Small intestine (tissue), 7 donors: Measurements from ENCODE around the gene AFG1L. TPM values are rescaled to one million over a fixed set of nuclear protein-coding genes. Genes with fewer than 3 reads are reported as not detected.
"Not testable (repeated sequence)": the region's sequence is repeated elsewhere in the genome, so short reads cannot be mapped to it uniquely, and the experiment has no call there.

Experiments used
- DNase-seq, 2 donors: peaks; one replicate each; pipeline versions ENCODE4 v3.0.0 to v3.0.0-alpha.2; 2013
- FAIRE-seq: peaks from 2 replicates; lab custom pipeline; 2012; peaks lifted over from hg19 to GRCh38; lab: Jason Lieb, UNC
- H3K27ac ChIP-seq, 3 donors: one replicate each; pipeline ENCODE4 v1.5.1; 2013; ENCODE audit warnings: low read length in 2 of 3, mild to moderate bottlenecking in 2 of 3, control low read depth in 1 of 3, inconsistent platforms in 1 of 3, low read depth in 1 of 3, moderate library complexity in 1 of 3
- H3K27me3 ChIP-seq, 3 donors: one replicate each; pipeline ENCODE4 v1.6.1; 2013; ENCODE audit warnings: low read length in 3 of 3, inconsistent platforms in 1 of 3; ENCODE audit not compliant: control insufficient read depth in 3 of 3, insufficient read depth in 3 of 3
- H3K36me3 ChIP-seq, 3 donors: one replicate each; pipeline ENCODE4 v1.6.1; 2013; ENCODE audit warnings: low read length in 3 of 3, inconsistent platforms in 1 of 3, low read depth in 1 of 3, mild to moderate bottlenecking in 1 of 3, moderate library complexity in 1 of 3; ENCODE audit not compliant: control insufficient read depth in 3 of 3, insufficient read depth in 2 of 3
- H3K4me1 ChIP-seq, 3 donors: one replicate each; pipeline ENCODE4 v1.6.1; 2013; ENCODE audit warnings: low read length in 2 of 3, inconsistent platforms in 1 of 3, low read depth in 1 of 3, mild to moderate bottlenecking in 1 of 3, moderate library complexity in 1 of 3; ENCODE audit not compliant: control insufficient read depth in 3 of 3, insufficient read depth in 2 of 3
- H3K4me3 ChIP-seq, 3 donors: one replicate each; pipeline ENCODE4 v1.5.1; 2013; ENCODE audit warnings: low read length in 3 of 3, control low read depth in 1 of 3, inconsistent platforms in 1 of 3, low read depth in 1 of 3, mild to moderate bottlenecking in 1 of 3, moderate library complexity in 1 of 3
- H3K9me3 ChIP-seq, 2 donors: one replicate each; pipeline ENCODE4 v1.6.1; 2013; ENCODE audit warnings: low read depth in 1 of 2, low read length in 1 of 2; ENCODE audit not compliant: control insufficient read depth in 2 of 2, insufficient read depth in 1 of 2
- WGBS, 3 donors: extraction: QIAGEN DNeasy Blood & Tissue Kit; methylation state at CpG; one replicate each; pipeline ENCODE4 v1.1.7; 2013; 5-methylcytosine and 5-hydroxymethylcytosine counted together
- polyA plus RNA-seq, 4 donors: library from polyadenylated mRNA; stranded (reverse) in 3 of 4; unstranded in 1 of 4; fragments of 200-250 nt in 3 of 4; fragments of 120-200 nt in 1 of 4; gene quantifications; one replicate each; pipeline versions ENCODE4 v1.2.1 to v1.2.3, GENCODE V29; 2013
- donor health status: healthy with polysubstance abuse.
- donor health status: control.
- donor health status: control.
- donor health status: Bipolar disorder and iron deficiency.
- donor health status: healthy.

AFG1L gene
- polyA plus RNA-seq, 4 donors: 2.2 to 10.8 (median 3.5) TPM

GRCh38 chr6:108446629-108447150 is 151.8 kb downstream of the AFG1L start:
- Histone ChIP-seq H3K27ac (no peak overlapping the region), H3K4me3 (no peak overlapping the region), H3K27me3 (no peaks in the 10 kb centered on the region), H3K9me3 (no peaks in the 10 kb centered on the region), H3K4me1 (peaks cover 0 to under 1% (median 0%) of the 10 kb centered on the region in 3 donors), H3K36me3 (no peaks in the 10 kb centered on the region)
- 89 to 96% (median 93%) methylated on average over 3 of the region's 3 CpGs for WGBS, 3 donors
- FAIRE-seq (no peak), DNase-seq (no peak)

GRCh38 chr6:108448481-108448880 is 153.6 kb downstream of the AFG1L start:
- WGBS, 3 donors: 90 to 98% (median 91%) methylated on average over 1 of the region's 1 CpG
- FAIRE-seq: no peak

GRCh38 chr6:108449717-108450116 is 154.9 kb downstream of the AFG1L start:
- H3K27ac ChIP-seq, H3K27me3 ChIP-seq, H3K9me3 ChIP-seq, FAIRE-seq, H3K4me3 ChIP-seq, H3K36me3 ChIP-seq, DNase-seq: not testable (repeated sequence)
- no CpG with 5 or more reads among the region's 1 CpG for WGBS, 3 donors
- peaks cover 0 to 23% (median 0%) of the 10 kb centered on the region in 3 donors for H3K4me1 ChIP-seq

More at GRCh38 chr6:108448481-108448880, 153.6 kb downstream of the AFG1L start:
- no peak overlapping the region for H3K27ac ChIP-seq
- H3K36me3 ChIP-seq: no peaks in the 10 kb centered on the region
- H3K4me1 ChIP-seq: peaks cover 0 to 15% (median 0%) of the 10 kb centered on the region in 3 donors
- no peak overlapping the region for H3K4me3 ChIP-seq
- no peaks in the 10 kb centered on the region for H3K27me3 ChIP-seq
- H3K9me3 ChIP-seq: no peaks in the 10 kb centered on the region
- no peak for DNase-seq

- Histone ChIP-seq H3K4me3 (no peak overlapping the region), H3K27me3 (no peaks in the 10 kb centered on the region), H3K4me1 (peaks cover 0 to 23% (median 0%) of the 10 kb centered on the region in 3 donors), H3K36me3 (no peaks in the 10 kb centered on the region), H3K27ac (no peak overlapping the region), H3K9me3 (no peaks in the 10 kb centered on the region)
- DNase-seq (peak; percentile 30 to 40), FAIRE-seq (no peak)
- 64 to 88% (median 74%) methylated on average over 8 of the region's 8 CpGs for WGBS, 3 donors
Measured at GRCh38 chr6:108451816-108452215, 157.0 kb downstream of the AFG1L start.

- H3K4me1 ChIP-seq: peaks cover 0 to 23% (median 0%) of the 10 kb centered on the region in 3 donors
- FAIRE-seq (no peak), DNase-seq (peak in 1 of 2 donors; percentile 34)
- H3K9me3 ChIP-seq: no peaks in the 10 kb centered on the region
- 79 to 92% (median 92%) methylated on average over 4 of the region's 4 CpGs for WGBS, 3 donors
- no peak overlapping the region for H3K4me3 ChIP-seq
- peak overlapping the region in 2 of 3 donors; percentile 33 to 62 for H3K27ac ChIP-seq
- H3K27me3 ChIP-seq: no peaks in the 10 kb centered on the region
- no peaks in the 10 kb centered on the region for H3K36me3 ChIP-seq
Measured at GRCh38 chr6:108452711-108453195, 157.9 kb downstream of the AFG1L start.

- no peak overlapping the region for H3K4me3 ChIP-seq
- no peak for FAIRE-seq
- peak; percentile 14 to 39 for DNase-seq
- no peaks in the 10 kb centered on the region for H3K27me3 ChIP-seq
- 26 to 31% (median 31%) methylated on average over 3 of the region's 3 CpGs for WGBS, 3 donors
- peaks cover 0 to 23% (median 0%) of the 10 kb centered on the region in 3 donors for H3K4me1 ChIP-seq
- H3K27ac ChIP-seq: peak overlapping the region in 1 of 3 donors; percentile 62
- no peaks in the 10 kb centered on the region for H3K9me3 ChIP-seq
- no peaks in the 10 kb centered on the region for H3K36me3 ChIP-seq
Measured at GRCh38 chr6:108453601-108454185, 158.8 kb downstream of the AFG1L start.

GRCh38 chr6:108454356-108454755 is 159.5 kb downstream of the AFG1L start:
- Histone ChIP-seq H3K4me3 (no peak overlapping the region), H3K36me3 (no peaks in the 10 kb centered on the region), H3K27me3 (no peaks in the 10 kb centered on the region), H3K9me3 (no peaks in the 10 kb centered on the region), H3K27ac (peak overlapping the region in 1 of 3 donors; percentile 62), H3K4me1 (peaks cover 0 to 23% (median 0%) of the 10 kb centered on the region in 3 donors)
- peak; percentile 86 to 91 for DNase-seq
- FAIRE-seq: no peak
- WGBS, 3 donors: 13 to 64% (median 49%) methylated on average over 2 of the region's 2 CpGs

GRCh38 chr6:108455688-108456087 is 160.8 kb downstream of the AFG1L start:
- no peaks in the 10 kb centered on the region for H3K36me3 ChIP-seq
- H3K27ac ChIP-seq: no peak overlapping the region
- FAIRE-seq: no peak
- WGBS, 3 donors: 10 to 33% (median 24%) methylated on average over 1 of the region's 1 CpG
- no peaks in the 10 kb centered on the region for H3K9me3 ChIP-seq
- peaks cover 0 to 23% (median 0%) of the 10 kb centered on the region in 3 donors for H3K4me1 ChIP-seq
- no peak overlapping the region for H3K4me3 ChIP-seq
- no peak for DNase-seq
- no peaks in the 10 kb centered on the region for H3K27me3 ChIP-seq
